Measurements from ENCODE around the gene PIEZO2. TPM values are rescaled to one million over a fixed set of nuclear protein-coding genes. Genes with fewer than 3 reads are reported as not detected.

PIEZO2 gene
- total and polyA plus RNA-seq, 2 of the 8 experiments (the other 6 are each of a cell fraction or from before 2014, with no cell fraction given) = 4.7 to 16.5 TPM

GRCh38 chr18:11066038-11066437 is 83.3 kb downstream of the PIEZO2 start (continued):
- TF ChIP-seq ATF3 (IDR thresholded peaks at IDR 0.05; ENCODE audit: insufficient read depth, low read depth, low read length) (no peak), YY1 (IDR thresholded peaks at IDR 0.05; ENCODE audit: low read depth, low read length) (no peak), RAD21 (IDR thresholded peaks at IDR 0.05 in 1 of 2, conservative IDR thresholded peaks at IDR 0.05 in 1 of 2; ENCODE audit: low read depth in 2 of 2, low read length in 2 of 2) (no peak), KDM1A (IDR thresholded peaks at IDR 0.05; ENCODE audit: borderline replicate concordance, low read length) (no peak), BACH1 (IDR thresholded peaks at IDR 0.05; ENCODE audit: low read length) (no peak), RNF2 (IDR thresholded peaks at IDR 0.05; ENCODE audit: borderline replicate concordance, low read depth, low read length, missing control alignments, poor library complexity, severe bottlenecking) (no peak)
